Stimulated activated memory B cell treated with anti-CD40 and anti-IgM and Interleukin-4, amounts not matched to agents 10 μg/mL and 1 μg/mL and 100 μg/mL, for 72 hours (primary cell): ENCODE results near the gene FOXL2.

Source experiments
- ATAC-seq: fragments of 150-1000 bp; cut with Tn5 transposase; 2 replicates; pipeline ENCODE4 v1.10.0; 2021
- H3K27ac Mint-ChIP-seq: one replicate; pipeline ENCODE4 v1.8.0; 2022; ENCODE audit warnings: mild to moderate bottlenecking, mixed read lengths
- H3K27me3 Mint-ChIP-seq: one replicate; pipeline ENCODE4 v1.8.0; 2022; ENCODE audit warnings: mixed read lengths
- H3K36me3 Mint-ChIP-seq: one replicate; pipeline ENCODE4 v1.8.0; 2022; ENCODE audit warnings: mixed read lengths
- H3K4me1 Mint-ChIP-seq: one replicate; pipeline ENCODE4 v1.8.0; 2022; ENCODE audit warnings: mixed read lengths
- H3K4me3 Mint-ChIP-seq: one replicate; pipeline ENCODE4 v1.8.0; 2022; ENCODE audit warnings: mild to moderate bottlenecking, moderate library complexity, mixed read lengths
- H3K9me3 Mint-ChIP-seq: one replicate; pipeline ENCODE4 v1.8.0; 2022; ENCODE audit warnings: mixed read lengths

FOXL2 gene

GRCh38 chr3:138898708-138899107 lies 48.2 kb downstream of the FOXL2 start:
- no peaks in the 10 kb centered on the region for H3K36me3 Mint-ChIP-seq
- H3K4me3 Mint-ChIP-seq = no peak overlapping the region
- H3K9me3 Mint-ChIP-seq = no peaks in the 10 kb centered on the region
- no peak for ATAC-seq
- H3K27ac Mint-ChIP-seq = no peak overlapping the region
- H3K27me3 Mint-ChIP-seq = peaks cover 9% of the 10 kb centered on the region
- no peaks in the 10 kb centered on the region for H3K4me1 Mint-ChIP-seq

- Mint-ChIP-seq H3K4me1 (no peaks in the 10 kb centered on the region), H3K27me3 (peaks cover 9% of the 10 kb centered on the region), H3K4me3 (no peak overlapping the region), H3K36me3 (no peaks in the 10 kb centered on the region), H3K9me3 (no peaks in the 10 kb centered on the region), H3K27ac (no peak overlapping the region)
- ATAC-seq = no peak
Measured at GRCh38 chr3:138898301-138898700, 48.6 kb downstream of the FOXL2 start.
